ENCODE data around the gene ZP1. TPM values are rescaled to one million over a fixed set of nuclear protein-coding genes. Genes with fewer than 3 reads are reported as not detected.
"Not testable (repeated sequence)": the region's sequence is repeated elsewhere in the genome, so short reads cannot be mapped to it uniquely, and the experiment has no call there.

ZP1 gene
- total RNA-seq, 1 donor from 2014 or later: 0.96 TPM

DNA sequence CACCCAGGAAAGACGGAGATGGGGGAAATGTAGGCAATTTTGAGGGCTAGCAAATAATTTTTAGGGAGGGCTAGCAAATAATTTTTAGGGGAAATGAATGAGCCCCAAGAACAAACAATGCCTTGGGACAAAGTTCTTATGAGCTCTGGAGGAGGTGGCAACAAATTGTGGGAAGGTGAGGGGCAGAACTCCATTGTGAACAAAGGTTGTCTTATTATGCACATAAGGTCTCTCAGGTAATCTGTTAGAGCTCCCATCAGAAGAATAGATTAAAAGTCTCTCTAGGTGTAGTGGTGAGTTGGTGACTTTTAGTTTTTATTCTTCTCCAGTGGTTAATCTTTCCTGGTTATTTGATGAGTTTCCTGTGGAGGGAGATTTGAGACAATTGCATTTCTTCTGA is 41.5 kb downstream of the ZP1 start:
- DNase-seq (ENCODE audit: low spot score): no peak

DNA sequence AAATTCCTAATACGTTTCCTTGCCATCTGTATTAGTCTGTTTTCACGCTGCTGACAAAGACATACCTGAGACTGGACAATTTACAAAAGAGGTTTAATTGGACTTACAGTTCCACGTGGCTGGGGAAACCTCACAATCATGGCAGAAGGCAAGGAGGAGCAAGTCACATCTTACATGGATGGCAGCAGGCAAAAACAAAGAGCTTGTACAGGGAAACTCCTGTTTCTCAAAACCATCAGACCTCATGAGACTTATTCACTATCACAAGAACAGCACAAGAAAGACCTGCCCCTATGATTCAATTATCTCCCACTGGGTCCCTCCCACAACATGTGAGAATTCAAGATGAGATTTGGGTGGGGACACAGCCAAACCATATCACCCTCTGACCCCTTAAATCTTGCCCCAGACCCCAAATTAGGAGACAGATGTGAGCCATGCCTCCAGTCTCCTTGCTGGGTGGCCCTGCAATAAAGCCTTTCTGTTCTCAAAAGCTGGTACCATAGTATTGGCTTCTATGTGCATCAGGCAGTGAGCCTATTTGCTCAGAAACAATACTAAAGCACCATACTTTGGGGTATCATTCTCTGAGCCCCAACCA is 42.4 kb downstream of the ZP1 start:
- DNase-seq (ENCODE audit: low spot score): not testable (repeated sequence)

DNA sequence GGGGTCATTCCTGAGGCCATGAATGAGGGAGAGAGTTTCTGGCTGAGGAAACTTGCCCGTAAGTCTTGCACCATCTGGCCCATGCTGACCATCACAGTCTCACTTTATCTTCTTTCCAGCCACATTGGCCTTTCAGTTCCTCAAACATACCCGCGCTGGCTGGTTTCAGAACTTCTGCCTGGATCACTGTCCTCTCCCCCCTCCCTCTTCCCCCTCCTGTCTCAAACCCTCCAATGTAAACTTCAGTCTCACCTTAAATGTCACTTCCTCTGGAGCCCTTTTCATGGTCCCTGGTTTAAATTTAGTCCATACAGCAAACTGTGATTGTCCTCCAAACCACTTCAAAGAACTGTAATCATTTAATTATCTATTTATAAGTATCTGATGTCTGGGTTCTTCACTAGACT is 42.9 kb downstream of the ZP1 start:
- DNase-seq (ENCODE audit: low spot score): peak; percentile 41

DNA sequence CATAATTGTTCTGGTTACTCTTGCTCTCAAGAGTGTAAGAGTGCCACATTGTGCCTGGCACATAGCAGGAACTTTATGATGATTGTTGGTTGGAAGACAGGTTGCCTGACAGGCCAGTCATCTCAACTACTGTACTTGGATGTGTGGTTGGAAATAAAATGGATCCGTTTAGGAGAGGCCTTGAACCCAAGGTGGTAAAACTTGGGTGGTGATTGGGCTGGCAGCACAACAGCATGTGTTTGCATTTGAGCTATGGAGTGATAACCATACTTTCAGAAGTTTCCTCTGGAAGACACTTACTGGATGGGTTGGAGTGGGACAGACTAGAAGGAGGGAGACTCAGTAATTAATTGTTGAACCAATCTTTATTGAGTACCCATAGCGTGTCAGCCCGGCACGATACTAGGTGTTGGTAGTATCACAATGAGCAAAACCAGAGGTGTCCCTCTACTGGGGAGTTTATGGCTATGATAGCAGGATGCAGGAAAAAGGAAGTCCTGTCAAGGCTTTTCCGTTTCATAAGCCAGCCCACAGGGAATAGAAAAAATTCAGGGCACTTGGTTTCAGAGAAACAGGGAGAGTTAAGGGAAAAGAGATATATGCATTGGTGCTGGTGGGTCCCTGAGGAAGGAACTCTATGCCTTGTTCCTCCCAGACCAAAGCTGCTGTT is 43.5 kb downstream of the ZP1 start:
- DNase-seq (ENCODE audit: low spot score): no peak

DNA sequence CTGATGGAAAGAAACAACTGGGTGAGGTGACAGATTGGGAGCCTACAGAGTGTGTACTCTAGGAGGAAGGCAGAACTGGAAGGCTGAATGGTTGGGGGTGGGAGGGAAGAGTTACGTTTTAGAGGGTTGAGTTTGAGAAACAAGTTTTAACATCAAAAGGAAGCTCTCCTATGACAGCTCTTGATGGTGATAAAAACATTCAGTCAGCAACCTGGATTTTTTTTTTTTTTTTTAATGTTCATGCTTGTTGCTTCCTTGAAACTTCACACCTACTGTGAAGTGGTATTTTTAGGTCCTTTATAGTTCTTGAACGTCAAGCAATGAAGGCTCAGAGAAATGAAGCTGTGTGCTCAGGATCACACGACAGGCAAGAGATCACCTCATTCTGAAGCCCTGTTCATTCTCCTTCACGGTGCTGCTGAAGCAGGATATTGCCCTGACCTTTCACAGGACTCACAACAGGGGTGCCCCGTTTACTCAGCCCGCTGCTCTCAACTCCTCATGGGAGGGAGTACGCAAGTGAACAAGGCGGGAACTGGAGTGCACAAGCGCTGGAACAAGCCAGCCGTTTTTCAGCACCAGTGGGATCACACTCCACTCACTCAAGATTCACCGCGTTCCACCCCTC is 45.0 kb downstream of the ZP1 start:
- no peak for DNase-seq (ENCODE audit: low spot score)

DNA sequence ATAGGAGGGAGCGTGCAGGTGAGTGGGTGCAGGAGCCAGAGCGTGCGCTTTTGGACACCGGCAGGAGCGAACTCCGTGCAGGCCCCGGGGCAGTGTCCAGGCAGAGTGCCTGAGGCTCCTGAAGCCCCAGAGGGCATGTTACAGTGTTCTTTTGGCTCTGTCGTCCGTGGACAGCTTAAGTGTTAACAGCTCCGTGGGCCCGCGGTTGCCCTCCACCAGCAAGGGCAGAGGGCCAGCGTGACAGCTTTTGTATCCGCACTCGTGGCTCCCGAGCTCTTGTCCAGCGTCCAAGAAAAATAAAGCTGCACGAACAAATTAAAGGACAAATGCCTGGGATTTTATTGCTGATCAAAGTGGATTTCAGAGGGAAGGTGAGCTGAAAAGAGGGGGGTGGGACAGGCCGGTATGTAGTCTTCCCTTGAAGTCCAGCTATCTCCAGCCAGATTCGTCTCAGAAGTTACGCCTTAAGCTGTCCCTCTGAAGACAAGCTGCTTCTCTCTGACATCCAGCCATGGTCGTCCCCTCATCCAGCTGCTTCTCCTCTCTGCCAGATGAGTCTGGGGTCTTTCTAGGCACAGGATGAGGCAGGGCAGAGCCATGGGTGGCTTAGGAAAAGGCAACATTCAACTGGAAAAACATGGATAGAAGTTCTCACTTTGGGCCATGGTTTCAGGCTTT is 45.6 kb downstream of the ZP1 start:
- no peak for DNase-seq (ENCODE audit: low spot score)

DNA sequence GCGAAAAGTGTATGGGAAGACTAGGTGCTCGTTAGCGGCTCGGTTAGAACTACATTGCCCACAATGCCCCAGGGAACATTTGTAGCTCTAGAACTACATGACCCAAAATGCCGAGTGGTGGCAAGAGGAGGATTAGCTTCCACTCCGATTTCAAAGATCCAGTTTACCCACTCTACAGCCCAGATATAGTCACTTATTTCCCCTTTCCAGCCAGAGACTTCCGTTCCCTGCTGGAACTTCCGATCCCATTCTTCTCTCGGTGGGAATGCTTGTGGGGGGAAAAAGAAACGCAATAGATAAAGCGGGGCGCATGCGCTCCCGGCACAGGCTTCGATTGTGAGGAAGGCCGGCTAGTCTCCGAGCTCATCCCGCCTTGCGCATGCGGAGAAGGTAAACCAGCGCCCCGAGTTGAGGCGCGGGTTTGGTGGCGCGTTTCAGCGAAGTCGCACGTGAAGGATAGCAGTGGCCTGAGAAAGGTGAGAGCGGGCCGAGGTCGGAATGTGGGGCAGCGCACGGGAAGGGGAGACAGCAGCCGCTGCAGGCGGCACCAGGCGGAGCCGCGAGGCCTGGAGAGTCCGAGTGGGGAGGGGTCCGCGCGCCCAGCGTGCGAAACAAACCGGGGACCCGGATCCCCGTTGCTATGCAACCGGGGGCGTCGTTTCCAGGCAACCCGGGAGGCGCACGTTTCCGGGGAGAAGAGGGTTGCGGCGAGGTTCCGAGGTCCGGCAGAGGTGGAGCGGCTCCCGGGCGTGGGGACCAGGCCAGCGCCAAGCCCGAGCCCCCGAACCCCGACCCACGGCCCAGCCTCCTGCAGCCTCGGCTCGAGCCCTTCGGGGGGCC is 46.7 kb downstream of the ZP1 start, which contains the start of gene TMEM109:
TSS of gene TMEM109 (plus strand) at position 366 of the 840 bp plus-strand sequence. CDS start 5,536 bp downstream, outside the sequence.
- DNase-seq (ENCODE audit: low spot score): peak; percentile 97

DNA sequence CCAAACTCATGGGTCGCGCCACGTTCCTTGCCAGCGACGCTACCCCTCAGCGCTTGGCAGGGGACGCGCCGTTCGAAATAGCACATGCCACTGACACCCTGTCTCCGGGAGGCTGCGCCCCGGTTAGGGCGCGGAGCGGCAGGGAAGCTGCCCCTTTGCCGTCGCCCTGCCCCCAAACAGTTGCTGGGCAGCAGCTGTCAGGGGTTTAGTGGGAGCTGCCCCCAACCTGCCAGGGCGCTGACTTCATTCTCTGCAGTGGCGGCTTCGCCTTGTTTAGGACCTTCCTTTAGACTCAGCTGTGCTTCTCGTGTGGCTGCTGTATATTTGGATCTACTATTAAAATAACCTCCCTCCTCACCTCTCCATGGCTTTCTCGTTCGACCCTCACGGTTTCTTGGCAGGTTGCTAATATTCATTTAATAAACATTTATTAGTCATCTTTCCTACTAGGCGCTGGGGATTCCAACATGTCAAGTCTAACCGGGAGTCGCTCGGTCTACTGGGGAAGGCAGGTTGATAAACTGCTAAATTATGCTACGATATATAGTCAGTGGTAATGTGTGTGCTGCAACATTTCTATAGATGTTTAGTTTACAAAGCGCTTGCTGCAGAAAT is 47.4 kb downstream of the ZP1 start:
- peak; percentile 44 for DNase-seq (ENCODE audit: low spot score)

DNA sequence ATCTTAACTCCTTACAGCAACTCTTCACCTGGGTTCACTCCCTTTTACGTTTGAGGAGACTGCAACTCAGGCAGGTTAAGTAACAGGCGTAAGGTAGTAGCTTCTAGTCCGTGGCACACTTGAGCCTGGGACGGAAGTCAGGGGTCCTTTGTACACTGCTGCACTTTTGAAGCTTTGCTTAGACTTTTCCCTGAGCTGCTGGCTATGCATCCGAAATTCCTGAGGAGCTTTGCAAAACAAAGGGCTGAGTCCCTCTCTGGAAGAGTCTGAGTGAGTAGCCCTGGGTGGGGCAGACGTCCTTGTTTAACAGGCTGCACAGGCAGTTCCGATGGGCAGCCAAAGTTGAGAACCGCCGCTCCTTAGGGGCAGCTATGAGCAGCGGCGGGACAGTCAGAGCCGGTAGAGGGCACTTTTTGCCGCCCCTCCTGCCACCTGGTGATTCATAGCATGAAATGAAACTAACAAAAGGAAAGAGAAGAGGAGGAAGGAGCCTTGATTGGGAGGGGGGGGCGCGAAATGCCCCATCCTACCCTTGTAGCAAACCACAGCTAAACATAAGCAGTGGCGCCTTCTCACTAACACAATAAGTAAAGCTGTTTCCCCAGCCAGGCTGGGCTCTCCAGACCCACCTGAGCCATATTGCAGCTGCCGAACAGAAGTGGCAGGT is 48.0 kb downstream of the ZP1 start:
- DNase-seq (ENCODE audit: low spot score): peak; percentile 67

DNA sequence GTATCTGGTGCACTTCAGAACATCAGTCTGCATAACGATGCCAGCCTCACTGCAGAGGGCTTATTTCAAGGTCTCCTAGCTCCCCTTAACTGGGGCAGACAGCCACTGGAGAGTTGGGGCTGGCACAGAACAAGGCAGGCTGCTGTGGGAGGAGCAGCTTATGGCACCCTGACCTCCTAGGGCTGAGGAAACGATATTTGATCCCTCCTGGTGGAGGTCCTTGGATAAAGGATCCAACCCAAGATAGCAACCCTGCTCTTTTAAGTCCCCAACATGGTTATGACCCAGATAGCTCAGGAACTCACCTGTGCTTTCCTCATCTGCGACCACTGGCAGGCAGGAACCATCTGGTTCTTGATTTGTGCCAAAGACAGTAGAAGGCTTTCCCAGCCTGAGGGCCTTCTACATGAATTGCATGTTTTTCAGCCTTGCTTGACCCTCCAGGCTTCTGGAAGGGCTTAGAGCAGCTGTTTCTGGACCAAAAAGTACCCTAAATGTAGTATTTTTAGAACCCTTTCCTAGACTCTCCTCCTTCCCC is 49.4 kb downstream of the ZP1 start:
- no peak for DNase-seq (ENCODE audit: low spot score)

DNA sequence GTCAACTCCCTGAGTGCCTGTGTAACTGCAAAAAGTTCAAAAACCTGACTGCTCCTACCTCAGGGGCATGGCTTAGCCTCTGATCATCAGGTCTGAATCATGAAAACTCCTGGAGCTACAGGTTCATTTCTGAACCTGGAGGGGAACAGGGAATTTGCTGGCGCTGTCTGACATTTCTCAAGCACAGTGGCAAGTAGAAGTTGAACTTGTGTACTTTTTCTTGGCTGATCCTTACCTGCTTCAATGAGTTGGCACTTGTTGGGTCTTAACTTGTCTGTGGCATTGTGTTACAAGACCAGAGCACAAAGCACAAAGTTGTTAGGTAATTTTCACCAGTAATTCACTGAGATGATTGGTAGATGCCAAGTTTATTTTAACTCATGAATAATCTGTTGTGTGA is 49.9 kb downstream of the ZP1 start:
- DNase-seq (ENCODE audit: low spot score): no peak

DNA sequence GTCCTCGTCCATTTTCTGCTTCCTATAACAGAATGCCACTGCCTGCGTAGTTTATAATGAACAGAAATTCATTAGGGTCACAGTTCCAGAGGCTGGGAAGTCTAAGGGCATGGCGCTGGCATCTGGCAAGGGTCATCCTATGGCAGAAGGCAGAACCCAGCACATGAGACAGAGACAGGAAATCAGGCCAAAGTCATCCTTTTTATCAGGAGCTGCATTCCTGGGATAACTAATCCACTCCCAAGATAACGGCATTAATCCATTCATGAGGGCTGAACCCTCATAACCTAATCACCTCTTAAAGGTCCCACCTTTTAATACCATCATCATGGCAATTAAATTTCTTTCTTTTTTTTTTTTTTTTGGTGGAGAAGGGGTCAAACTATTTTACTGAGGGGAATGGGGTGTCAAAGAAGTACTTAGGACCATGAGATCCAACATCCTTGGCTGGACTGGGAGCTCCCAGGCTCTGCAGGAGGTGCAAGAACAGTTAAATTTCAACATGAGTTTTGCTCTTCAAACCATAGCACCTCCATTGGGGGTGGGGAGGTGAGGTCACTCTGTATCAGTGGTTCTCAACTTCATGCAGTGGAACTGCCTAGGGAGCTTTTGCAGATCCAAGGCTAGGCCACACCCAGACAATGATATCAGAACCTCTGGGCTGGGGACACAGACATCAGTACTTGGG is 51.1 kb downstream of the ZP1 start:
- no peak for DNase-seq (ENCODE audit: low spot score)

DNA sequence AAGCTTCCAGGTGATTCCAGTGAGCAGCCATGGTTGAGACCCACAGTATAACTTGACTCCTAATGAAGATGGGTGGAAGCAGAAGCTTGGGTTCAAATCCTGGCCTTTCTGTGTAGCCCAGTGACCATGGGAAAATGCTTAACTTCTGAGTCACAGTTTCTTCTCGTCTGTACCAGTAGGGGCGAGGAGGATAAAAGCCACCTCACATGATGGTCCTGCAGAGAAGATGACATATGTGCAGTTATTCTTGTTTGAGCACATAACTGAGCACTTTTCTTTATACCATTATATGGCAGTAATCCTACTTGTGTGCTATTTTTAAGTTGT is 51.6 kb downstream of the ZP1 start:
- DNase-seq (ENCODE audit: low spot score): no peak

DNA sequence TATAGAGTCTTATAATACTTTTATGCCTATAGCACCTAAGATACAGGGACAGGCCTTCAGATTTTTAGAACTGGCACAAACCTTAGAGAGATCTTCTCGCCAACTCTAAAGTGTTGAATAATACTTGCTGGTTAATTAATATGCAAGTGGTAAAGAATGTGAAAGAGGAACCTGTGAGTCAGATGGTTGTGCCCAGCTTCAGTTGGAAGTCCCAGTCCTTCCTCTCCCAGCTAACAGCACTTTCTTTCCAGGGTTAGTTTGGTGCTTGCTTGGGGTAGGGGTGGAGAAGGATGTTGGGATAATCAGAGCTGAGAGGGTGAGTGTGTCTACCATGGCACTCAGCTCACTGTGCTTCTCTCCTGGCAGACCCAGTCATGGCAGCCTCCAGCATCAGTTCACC is 52.0 kb downstream of the ZP1 start:
- no peak for DNase-seq (ENCODE audit: low spot score)

DNA sequence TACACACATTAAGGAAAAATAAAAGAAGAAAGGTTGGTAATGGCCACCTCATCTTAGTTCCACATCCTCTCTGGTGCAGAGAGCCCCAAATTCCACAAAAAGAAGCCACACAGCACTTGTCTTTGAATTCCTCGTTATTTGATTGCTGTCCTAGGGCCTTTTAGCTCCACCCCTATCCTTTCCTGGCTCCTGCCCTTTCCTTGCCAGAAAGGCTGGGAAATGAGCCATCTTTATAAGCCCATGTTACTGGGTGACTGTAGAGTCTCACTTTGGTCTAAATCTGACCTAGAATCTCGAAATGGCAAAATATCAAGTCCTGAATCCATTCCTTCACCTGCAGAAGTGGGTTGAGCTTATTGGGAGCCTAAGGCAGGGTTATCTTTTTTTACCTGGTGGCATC is 52.6 kb downstream of the ZP1 start:
- DNase-seq (ENCODE audit: low spot score): no peak

DNA sequence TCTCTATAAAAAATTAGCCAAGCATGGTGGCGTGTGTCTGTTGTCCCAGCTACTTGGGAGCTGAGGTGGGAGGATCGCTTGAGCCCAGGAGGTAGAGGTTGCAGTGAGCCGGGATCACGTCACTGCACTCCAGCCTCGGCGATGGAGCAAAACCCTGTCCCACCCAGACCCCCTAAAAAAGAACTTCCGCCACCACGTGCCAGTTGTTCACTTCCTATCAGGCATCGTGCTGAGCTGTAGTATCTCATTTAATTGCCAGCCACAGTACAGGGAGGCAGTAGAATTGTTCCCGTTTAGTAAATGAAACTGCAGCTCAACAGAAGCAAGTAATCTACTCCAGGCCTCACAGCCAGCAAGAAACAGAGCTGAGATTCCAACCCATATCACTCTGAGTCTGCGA is 53.9 kb downstream of the ZP1 start:
- DNase-seq (ENCODE audit: low spot score): no peak

DNA sequence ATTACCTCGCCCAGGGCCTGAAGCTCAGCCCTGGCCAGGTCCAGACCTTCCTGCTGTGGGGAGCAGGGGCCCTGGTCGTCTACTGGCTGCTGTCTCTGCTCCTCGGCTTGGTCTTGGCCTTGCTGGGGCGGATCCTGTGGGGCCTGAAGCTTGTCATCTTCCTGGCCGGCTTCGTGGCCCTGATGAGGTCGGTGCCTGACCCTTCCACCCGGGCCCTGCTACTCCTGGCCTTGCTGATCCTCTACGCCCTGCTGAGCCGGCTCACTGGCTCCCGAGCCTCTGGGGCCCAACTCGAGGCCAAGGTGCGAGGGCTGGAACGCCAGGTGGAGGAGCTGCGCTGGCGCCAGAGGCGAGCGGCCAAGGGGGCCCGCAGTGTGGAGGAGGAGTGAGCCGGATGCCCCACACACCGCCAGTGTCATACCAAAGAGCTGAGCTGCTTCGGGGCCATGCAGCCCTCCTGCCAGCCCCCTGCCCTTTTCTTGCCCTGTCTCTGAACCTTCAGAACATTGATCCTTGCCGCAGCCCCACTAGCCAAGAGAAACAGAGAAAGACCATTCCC is 54.5 kb downstream of the ZP1 start:
- DNase-seq (ENCODE audit: low spot score): no peak

DNA sequence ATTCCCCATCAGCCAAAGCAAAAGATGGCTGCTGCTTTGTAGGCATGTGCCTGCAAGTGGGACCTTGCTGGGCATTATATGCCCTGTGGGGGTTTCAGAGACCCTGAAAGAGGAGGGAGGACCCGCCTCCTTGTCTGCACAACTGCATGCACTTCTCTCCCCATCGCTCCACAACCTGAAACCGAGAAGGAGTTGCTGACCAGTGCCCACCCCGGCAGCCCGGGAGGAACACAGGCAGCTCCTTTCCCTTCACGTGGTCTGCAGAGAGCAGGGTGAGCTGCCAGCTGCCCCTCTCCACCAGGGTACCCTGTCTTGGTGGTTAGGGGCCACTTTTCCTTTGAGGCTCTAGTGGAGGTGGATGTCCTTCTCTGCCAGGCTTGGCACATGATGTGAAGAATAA is 55.6 kb downstream of the ZP1 start:
- DNase-seq (ENCODE audit: low spot score): no peak

DNA sequence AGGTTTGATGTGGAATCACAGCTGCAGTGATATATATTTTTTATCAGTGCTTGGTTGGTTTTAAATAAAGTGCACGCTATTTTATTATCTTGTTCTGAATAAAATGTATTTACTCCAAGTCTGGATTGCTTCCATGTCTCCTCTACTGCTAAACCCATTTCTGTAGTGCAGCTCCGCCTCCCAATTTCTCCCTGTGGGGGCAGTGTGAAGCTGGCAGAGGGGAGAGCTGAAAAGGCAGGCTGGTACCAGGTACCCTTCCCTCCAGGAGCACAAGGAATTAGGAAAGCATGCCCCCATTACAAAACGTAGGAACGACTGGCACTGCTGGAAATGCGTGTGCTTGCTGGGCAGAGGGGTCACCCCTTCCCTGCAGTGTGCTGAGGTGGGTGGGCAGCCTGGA is 56.0 kb downstream of the ZP1 start:
- no peak for DNase-seq (ENCODE audit: low spot score)

DNA sequence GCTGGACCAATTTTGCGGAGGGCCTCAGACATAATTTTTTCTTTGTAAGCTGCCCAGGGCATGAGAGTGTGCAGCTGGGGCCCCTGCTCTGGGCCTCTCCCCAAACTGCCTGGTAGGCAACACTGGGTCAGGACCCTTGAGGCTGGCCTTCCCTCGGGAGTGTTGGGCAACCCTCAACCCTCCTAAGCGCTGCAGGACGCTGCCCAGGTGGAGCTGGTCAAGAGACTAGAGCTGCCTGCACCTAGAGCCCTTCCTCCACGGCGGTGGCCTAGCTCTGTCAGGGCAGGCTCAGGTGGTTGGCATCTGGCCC is 56.4 kb downstream of the ZP1 start:
- DNase-seq (ENCODE audit: low spot score): no peak

All from umbilical cord (tissue), 2 donors.